Activated CD8-positive, alpha-beta T cell treated with anti-CD3 and anti-CD28 coated beads for 36 hours (primary cell): ENCODE results near the gene CDH23. TPM values are rescaled to one million over a fixed set of nuclear protein-coding genes. Genes with fewer than 3 reads are reported as not detected.

Experiments used
- ATAC-seq: fragments of 200-7000 bp; cut with Tn5 transposase; one replicate; pipeline ENCODE4 v1.10.0; 2021; ENCODE audit warnings: mild to moderate bottlenecking, moderate library complexity
- CTCF ChIA-PET: fragments of 350-600 bp; sonication (Branson Sonifier 250); formaldehyde crosslinking; loops from one replicate; lab custom pipeline; 2021; ENCODE audit warnings: antibody characterized with exemption; lab: Charles Lee
- POLR2A ChIA-PET: fragments of 350-600 bp; sonication (Branson Sonifier 250); formaldehyde crosslinking; loops from one replicate; lab custom pipeline; 2021; ENCODE audit warnings: antibody characterized with exemption; lab: Charles Lee
- DNase-seq: peaks from one replicate; pipeline ENCODE4 v3.0.0-alpha.2; 2020
- H3K27ac Mint-ChIP-seq: one replicate; pipeline ENCODE4 v1.8.0; 2021; ENCODE audit warnings: mild to moderate bottlenecking, mixed read lengths
- H3K27me3 Mint-ChIP-seq: one replicate; pipeline ENCODE4 v1.8.0; 2021; ENCODE audit warnings: mixed read lengths
- H3K36me3 Mint-ChIP-seq: one replicate; pipeline ENCODE4 v1.8.0; 2021; ENCODE audit warnings: low read depth, mixed read lengths
- H3K4me1 Mint-ChIP-seq: one replicate; pipeline ENCODE4 v1.8.0; 2021; ENCODE audit warnings: low read depth, mixed read lengths
- H3K4me3 Mint-ChIP-seq: one replicate; pipeline ENCODE4 v1.8.0; 2021; ENCODE audit warnings: mild to moderate bottlenecking, moderate library complexity, mixed read lengths
- H3K9me3 Mint-ChIP-seq: one replicate; pipeline ENCODE4 v1.8.0; 2021; ENCODE audit warnings: mixed read lengths
- intact Hi-C: fragments of 100-400 bp; cut with micrococcal nuclease; formaldehyde crosslinking; loops from one replicate; pipeline ENCODE4 v1.10.0; 2022
- total RNA-seq, 2 experiments: library from RNA; stranded (reverse); gene quantifications; one replicate each; pipeline ENCODE4 v1.2.3, GENCODE V29; 2021
- TF ChIP-seq, protein P1 (sequence below): fragments of 200-600 bp; IDR thresholded peaks from one replicate; pipeline ENCODE4 v1.8.0; 2022; ENCODE audit warnings: antibody characterized with exemption, mild to moderate bottlenecking

The CDH23 gene
- total RNA-seq, 2 experiments from 2014 or later = 2.4 to 2.7 TPM

GRCh38 chr10:71555087-71555723 is 158.5 kb downstream of the CDH23 start:
- no peak overlapping the region for H3K27ac Mint-ChIP-seq
- intact Hi-C loops = no loop called here
- H3K4me1 Mint-ChIP-seq = no peaks in the 10 kb centered on the region
- no peak overlapping the region for H3K4me3 Mint-ChIP-seq
- DNase-seq (no peak), ATAC-seq (no peak)
- no peaks in the 10 kb centered on the region for H3K36me3 Mint-ChIP-seq
- TF ChIP-seq, protein P1, sequence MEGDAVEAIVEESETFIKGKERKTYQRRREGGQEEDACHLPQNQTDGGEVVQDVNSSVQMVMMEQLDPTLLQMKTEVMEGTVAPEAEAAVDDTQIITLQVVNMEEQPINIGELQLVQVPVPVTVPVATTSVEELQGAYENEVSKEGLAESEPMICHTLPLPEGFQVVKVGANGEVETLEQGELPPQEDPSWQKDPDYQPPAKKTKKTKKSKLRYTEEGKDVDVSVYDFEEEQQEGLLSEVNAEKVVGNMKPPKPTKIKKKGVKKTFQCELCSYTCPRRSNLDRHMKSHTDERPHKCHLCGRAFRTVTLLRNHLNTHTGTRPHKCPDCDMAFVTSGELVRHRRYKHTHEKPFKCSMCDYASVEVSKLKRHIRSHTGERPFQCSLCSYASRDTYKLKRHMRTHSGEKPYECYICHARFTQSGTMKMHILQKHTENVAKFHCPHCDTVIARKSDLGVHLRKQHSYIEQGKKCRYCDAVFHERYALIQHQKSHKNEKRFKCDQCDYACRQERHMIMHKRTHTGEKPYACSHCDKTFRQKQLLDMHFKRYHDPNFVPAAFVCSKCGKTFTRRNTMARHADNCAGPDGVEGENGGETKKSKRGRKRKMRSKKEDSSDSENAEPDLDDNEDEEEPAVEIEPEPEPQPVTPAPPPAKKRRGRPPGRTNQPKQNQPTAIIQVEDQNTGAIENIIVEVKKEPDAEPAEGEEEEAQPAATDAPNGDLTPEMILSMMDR = no peak
- peaks cover 15% of the 10 kb centered on the region for H3K27me3 Mint-ChIP-seq
- ChIA-PET POLR2A (interaction anchor here (1.3 kb wide), 1 partner anchor 11 kb away, joined by 3 read pairs; no protein-coding TSS in a partner anchor), CTCF (interaction anchor here (1.1 to 1.3 kb wide), 2 partner anchors 15 to 154 kb away, joined by 3 read pairs; no protein-coding TSS in a partner anchor)
- H3K9me3 Mint-ChIP-seq = no peaks in the 10 kb centered on the region

GRCh38 chr10:71555724-71556119 is 159.0 kb downstream of the CDH23 start:
- no peak overlapping the region for H3K4me3 Mint-ChIP-seq
- TF ChIP-seq, protein P1 = no peak
- intact Hi-C loops = no loop called here
- H3K9me3 Mint-ChIP-seq = no peaks in the 10 kb centered on the region
- CTCF ChIA-PET = interaction anchor here (1.1 to 1.3 kb wide), 2 partner anchors 15 to 153 kb away, joined by 3 read pairs; no protein-coding TSS in a partner anchor
- H3K36me3 Mint-ChIP-seq = no peaks in the 10 kb centered on the region
- no peak overlapping the region for H3K27ac Mint-ChIP-seq
- no peak for DNase-seq
- POLR2A ChIA-PET = no interaction called here
- no peaks in the 10 kb centered on the region for H3K4me1 Mint-ChIP-seq
- peaks cover 15% of the 10 kb centered on the region for H3K27me3 Mint-ChIP-seq
- no peak for ATAC-seq

- POLR2A ChIA-PET = no interaction called here
- DNase-seq (no peak), ATAC-seq (no peak)
- H3K36me3 Mint-ChIP-seq = no peaks in the 10 kb centered on the region
- intact Hi-C loops = no loop called here
- no peak overlapping the region for H3K4me3 Mint-ChIP-seq
- peaks cover 20% of the 10 kb centered on the region for H3K27me3 Mint-ChIP-seq
- no peak overlapping the region for H3K27ac Mint-ChIP-seq
- CTCF ChIA-PET = interaction anchor here (1.8 to 2.4 kb wide), 2 partner anchors 10 to 15 kb away, joined by 5 to 15 read pairs; no protein-coding TSS in a partner anchor
- no peaks in the 10 kb centered on the region for H3K4me1 Mint-ChIP-seq
- TF ChIP-seq, protein P1 = no peak
- H3K9me3 Mint-ChIP-seq = no peaks in the 10 kb centered on the region
Measured at GRCh38 chr10:71558991-71559390, 162.3 kb downstream of the CDH23 start.

- Mint-ChIP-seq H3K4me1 (no peaks in the 10 kb centered on the region), H3K27me3 (peaks cover 20% of the 10 kb centered on the region), H3K9me3 (no peaks in the 10 kb centered on the region), H3K36me3 (no peaks in the 10 kb centered on the region), H3K27ac (no peak overlapping the region), H3K4me3 (no peak overlapping the region)
- TF ChIP-seq, protein P1 = no peak
- intact Hi-C loops = no loop called here
- ChIA-PET POLR2A (no interaction called here), CTCF (no interaction called here)
- no peak for ATAC-seq
- DNase-seq = no peak
Measured at GRCh38 chr10:71561003-71561574, 164.4 kb downstream of the CDH23 start.

DNA sequence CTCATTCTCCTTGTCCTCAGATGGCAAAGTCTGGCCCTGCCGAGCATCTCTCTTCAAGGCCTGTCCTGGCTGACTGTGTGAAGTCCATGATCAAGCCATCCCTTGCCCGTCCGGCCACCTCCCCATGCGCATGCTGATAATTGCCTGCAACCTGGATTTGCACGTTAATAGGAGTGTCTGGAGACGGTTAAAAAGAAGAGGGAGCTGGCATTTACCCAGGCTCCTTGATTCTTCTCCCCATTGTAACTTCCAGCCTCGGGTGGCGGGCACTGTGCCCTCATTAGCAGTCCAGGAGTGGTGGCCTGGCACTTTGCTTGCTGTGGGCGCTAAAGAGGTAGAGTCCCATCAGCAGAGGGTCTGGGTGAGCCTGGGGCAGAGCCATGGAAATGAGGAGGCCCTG is 165.5 kb downstream of the CDH23 start:
- intact Hi-C loops = no loop called here
- no peak for ATAC-seq
- Mint-ChIP-seq H3K9me3 (no peaks in the 10 kb centered on the region), H3K27me3 (peaks cover 20% of the 10 kb centered on the region), H3K4me3 (no peak overlapping the region), H3K27ac (no peak overlapping the region), H3K4me1 (no peaks in the 10 kb centered on the region), H3K36me3 (no peaks in the 10 kb centered on the region)
- ChIA-PET POLR2A (no interaction called here), CTCF (no interaction called here)
- TF ChIP-seq, protein P1 = no peak
- no peak for DNase-seq
